Measurements from ENCODE around the gene TMEM94.
A peak's percentile ranks its signal among the peaks of the same experiment; 100 is the strongest.

The TMEM94 gene

DNA sequence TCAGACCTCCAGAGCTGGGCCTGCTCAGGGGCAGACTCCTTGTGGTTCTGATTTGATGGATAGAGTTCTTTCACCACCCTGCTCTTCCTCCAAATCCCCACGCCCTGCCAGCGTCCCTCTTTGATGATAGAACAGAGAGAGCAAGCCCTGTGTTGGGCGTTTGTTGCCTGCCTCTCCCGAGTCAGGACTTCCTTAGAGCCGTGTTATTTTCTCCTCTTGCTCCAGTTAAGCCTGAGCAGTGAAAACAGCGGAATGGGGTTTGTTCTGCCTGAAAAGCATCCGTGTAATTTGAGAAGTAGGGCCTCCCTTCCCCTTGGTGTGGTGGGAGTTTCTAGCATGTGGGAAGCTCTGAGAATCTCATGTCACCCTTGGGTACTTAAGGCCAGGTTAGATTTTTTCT is 22.1 kb downstream of the TMEM94 start:
- no peak for DNase-seq

DNA sequence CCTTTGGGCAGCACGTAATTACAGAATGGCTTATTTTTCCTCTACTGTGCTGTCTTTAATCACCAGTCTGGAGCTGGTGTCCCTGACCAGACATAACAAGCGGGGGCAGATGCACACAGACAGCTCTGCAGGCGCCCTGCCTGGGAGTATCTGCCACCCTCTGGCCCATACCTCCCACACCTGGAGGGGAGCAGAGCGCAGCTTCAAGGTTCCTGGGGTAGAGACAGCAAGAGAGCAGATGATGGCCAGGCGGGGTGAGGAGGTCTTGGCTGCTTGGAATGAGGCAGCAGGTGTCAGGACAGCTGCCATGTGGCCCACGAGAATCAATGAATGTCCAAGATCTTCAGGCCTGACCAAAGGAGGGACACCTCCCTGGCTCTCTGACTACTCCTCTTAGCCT is 23.8 kb downstream of the TMEM94 start:
- DNase-seq = no peak

DNA sequence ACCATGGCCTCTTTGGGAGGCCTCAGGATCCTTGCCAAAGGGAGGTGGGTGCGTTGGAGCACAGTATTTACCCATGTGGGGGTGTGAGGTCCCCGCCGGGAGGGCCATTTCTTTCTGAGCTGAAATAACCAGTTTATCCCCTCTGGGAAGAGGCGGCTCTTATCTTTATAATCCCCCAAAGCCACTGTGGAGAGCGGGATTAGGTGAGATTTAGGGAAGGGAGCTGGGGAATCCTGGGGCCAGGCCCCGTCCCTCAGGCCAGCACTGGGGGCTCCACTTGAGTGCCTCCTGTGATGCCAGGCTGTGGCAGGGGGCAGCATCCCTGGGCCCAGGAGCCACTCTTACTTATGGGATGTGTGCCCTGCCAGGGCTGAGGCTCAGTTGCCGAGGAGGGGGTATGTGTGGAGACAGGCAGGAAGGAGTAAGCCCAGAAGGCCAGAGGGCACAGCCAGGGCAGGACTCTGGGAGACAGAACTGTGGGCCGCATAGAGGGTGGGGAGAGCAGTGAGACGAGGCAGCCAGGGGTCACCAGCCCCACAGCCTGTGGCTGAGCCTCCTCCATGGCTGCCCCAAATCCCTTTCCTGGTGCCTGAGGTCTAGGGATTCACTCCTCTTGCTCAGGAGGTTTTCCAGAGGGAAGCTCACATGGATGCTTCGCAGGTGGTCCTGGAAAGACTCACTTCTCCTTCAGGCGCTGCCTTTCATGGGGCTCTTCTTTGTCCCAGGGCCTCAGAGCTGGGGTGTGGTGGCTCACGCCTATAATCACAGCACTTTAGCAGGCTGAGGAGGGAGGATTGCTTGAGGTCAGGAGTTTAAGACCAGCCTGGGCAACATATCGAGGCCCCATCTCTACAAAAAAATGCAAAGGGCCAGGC is 25.0 kb downstream of the TMEM94 start:
- peak; percentile 75 for DNase-seq

DNA sequence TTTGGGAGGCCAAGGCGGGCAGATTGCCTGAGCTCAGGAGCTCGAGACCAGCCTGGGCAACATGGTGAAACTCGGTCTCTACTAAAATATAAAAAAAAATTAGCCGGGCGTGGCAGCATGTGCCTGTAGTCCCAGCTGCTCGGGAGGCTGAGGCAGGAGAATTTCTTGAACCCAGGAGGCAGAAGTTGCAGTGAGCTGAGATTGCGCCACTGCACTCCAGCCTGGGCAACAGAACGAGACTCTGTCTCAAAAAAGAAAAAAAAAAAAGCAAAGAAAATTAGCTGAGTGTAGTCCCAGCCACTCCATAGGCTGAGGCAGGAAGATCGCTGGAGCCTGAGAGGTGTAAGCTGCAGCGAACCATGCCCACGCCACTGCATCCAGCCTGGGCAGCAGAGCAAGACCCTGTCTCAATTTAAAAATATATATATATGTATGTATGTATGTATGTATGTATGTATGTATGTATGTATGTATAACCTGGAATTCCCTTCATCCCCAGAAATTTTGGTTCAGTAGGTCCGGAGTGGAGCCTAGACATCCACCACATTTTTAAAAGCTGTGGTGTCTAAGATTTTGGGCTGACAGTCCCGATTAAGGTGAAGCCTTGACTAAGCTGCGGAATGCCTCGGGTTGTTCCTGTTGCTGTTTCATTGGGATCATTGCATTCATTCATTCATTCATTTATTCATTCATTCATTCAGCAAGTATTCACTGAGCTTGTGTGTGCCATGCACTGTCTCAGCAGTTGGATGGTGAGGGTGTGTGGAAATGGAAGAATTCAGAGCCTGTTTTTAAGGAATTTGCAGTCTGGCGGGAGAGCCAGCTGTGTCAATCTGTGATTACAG is 25.9 kb downstream of the TMEM94 start:
- no peak for DNase-seq

DNA sequence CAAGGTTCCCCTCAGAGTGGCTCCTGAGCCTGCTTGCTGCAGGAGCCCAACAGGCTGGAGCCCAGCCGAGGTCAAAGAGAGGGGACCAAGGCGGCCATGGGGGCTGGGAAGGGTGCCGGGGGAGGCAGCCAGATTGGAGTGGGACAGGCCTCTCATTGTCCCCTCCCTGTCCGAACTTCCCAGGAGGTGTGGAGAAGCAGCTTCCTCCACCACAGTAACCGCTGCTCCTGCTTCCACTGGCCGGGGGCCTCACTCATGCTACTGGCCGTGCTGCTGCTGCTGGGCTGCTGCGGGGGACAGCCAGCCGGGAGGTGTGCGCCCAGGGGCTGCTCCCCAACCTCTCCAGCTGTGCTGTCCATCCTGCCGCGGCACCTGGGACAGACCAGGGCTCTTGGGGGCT is 29.3 kb downstream of the TMEM94 start:
- DNase-seq = no peak

DNA sequence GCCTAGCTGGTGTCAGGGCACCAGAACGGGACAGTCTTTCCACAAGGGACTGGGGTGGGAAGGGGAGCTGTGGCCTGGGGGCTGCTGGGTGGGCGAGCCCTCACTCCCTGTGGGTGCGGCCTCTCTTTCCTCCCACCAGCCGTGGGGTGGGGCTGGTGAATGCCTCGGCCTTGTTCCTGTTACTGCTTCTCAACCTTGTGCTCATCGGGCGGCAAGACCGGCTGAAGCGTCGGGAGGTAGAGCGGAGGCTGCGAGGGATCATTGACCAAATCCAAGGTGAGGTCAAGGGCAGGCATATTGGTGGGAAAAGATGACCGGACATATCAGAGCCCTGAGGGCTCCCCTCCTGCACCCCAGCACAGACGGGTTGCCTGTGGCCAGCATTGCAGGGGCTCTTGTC is 29.7 kb downstream of the TMEM94 start:
- no peak for DNase-seq

DNA sequence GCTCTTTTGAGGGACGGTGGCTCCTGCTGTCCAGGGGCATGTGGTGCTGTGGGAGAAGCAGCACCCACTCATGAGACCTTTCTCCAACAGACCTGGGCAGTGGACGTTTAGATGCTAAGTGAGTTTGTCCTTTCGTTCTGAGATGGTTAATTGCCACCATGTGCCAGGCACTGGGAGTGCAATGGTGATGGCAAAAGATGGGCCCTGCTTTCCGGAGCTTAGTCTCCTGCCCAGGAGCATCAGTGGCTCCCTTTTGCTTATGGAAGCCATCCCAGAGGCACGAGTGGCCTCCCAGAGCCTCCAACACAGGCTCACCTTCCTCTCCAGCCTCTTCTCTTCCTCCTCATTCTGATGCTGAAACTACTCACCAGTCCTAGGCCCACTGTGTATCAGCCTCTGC is 30.5 kb downstream of the TMEM94 start:
- no peak for DNase-seq

DNA sequence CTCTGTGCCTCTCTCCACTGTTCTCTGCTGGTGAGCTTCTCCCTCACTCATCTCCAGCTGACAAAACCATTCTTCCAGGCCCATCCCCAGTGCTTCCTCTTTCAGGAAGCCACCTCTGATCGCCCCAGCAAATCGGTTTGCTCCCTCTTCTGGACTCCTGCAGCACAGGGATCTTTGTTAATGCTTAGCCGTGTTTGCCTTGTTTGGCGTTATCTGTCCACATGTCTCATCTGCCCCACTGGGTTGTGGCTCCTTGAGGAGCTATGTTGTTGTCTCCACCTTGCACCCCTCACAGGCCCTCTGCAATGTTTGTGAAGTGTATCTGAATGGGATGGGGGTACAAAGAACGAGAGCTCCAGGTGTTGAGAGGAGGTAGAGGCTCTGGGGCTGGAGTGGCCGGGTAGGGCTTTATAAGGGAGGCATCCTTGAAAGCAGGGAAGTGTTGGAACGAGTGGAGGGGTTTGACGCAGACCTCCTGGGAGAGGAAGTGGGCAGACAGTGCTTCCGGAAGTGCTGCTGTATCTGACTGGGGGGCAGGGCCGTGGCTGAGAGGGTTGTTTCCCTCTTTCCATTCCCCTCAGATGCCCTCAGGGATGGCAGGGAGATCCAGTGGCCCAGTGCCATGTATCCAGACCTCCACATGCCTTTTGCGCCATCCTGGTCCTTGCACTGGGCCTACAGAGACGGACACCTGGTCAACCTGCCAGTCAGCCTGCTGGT is 31.1 kb downstream of the TMEM94 start:
- no peak for DNase-seq

DNA sequence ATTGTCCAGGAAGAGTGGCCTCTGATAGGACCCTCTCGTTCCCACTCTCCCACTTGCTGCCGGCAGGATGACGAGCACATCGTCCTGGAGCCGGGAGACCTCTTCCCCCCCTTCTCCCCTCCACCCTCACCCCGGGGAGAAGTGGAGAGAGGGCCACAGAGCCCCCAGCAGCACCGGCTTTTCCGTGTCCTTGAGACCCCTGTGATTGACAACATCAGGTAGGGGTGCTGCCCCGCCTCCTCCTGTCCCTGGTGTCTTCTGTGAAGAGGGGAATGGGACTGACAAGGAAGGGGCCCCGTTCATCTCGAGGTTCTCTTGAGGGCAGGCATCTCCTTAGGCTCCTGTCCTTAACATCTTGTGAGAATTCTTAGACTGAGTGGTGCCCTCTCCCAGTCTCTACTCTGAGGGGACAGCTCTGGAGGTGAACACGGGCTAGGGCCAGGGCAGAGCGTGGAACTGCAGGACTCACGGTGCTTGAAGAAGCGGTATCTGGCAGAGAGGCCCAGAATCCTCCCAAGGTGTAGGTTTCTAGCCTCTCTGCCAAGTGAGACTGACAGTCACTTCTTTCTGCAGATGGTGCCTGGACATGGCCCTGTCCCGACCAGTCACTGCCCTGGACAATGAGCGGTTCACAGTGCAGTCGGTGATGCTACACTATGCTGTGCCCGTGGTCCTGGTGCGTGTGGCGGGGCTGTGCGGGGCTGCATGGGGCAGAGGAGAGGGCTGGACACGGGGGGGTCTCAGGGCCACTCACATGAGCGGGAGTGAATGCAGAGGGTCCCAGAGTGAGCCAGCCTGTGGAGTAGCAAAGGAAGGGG is 32.5 kb downstream of the TMEM94 start:
- no peak for DNase-seq

DNA sequence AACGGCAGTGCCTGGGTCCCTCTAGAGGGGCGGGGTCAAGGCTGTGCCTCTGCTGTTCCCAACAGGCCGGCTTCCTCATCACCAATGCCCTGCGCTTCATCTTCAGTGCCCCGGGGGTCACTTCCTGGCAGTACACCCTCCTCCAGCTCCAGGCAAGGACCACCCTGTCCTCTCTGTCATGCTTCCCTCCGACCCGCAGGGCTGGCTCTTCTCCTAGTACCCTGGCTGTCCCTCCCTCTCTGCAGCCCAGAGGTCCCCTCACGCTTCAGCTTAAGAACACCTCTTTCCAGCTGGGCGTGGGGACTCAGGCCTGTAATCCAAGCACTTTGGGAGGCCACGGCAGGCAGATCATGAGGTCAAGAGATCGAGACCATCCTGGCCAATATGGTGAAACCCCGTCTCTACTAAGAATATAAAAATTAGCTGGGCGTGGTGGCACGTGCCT is 33.1 kb downstream of the TMEM94 start:
- no peak for DNase-seq

DNA sequence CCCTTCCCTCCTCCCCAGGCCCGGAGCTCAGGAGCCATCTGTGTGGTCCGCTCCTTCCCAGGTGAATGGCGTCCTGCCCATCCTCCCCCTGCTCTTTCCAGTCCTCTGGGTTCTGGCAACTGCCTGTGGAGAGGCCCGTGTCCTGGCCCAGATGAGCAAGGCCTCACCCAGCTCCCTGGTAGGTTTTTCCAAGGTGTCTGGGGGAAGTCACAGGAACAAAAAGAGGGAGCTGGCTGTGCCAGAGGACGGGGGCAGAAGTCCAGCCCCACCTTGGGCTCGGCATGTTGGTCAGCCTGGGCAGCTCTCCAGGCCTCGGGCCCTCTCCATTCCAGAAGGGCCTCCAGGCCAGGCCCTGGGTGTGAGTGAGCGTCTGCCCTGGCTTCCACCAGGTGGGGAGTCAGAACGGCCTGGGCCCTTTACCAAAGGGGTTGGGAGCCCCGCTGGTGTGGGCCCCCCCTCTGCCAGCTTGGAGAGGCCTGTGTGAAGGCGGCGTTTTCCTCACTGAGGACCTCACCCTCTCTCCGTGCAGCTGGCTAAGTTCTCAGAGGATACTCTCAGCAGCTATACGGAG is 33.8 kb downstream of the TMEM94 start:
- DNase-seq = no peak

DNA sequence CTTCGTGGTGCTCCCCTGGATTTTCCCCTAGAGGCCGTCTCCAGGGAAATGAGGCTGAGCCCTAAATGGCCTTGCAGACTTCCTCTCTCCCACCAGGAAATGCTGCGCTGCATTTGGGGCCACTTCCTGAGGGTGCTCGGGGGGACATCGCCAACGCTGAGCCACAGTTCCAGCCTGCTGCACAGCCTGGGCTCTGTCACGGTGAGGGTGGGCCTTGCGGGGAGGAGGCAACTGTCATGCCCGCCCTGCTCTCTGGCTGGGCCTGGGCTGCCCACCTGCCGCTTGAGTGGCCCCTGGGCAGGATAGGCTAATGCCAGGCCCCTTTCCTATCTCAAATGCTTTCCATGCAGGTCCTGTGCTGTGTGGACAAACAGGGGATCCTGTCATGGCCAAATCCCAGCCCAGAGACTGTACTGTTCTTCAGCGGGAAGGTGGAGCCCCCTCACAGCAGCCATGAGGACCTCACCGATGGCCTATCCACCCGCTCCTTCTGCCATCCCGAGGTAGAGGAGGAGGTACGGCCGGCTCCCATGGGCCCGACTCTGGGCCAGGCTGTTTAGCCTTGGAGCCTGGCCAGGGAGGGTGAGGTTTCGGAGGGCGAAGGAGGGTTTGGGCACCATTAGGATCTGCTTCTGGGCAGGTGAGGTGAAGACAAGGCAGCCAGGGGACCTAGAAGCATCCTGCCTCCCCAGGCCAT is 34.7 kb downstream of the TMEM94 start:
- no peak for DNase-seq

DNA sequence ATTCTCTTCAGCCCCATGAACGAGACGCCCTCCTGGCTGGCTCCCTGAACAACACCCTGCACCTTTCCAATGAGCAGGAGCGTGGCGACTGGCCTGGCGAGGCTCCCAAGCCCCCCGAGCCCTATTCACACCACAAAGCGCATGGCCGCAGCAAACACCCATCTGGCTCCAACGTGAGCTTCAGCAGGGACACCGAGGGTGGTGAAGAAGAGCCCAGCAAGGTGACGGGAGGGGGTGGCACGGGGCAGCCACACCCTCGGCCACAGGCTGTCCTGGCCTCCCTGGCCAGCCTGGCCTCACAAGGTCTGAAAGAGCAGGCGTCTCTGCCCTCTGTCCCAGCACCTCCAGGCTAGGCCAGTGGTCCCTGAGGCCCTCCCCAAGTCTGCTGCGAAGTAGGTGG is 35.2 kb downstream of the TMEM94 start:
- no peak for DNase-seq

DNA sequence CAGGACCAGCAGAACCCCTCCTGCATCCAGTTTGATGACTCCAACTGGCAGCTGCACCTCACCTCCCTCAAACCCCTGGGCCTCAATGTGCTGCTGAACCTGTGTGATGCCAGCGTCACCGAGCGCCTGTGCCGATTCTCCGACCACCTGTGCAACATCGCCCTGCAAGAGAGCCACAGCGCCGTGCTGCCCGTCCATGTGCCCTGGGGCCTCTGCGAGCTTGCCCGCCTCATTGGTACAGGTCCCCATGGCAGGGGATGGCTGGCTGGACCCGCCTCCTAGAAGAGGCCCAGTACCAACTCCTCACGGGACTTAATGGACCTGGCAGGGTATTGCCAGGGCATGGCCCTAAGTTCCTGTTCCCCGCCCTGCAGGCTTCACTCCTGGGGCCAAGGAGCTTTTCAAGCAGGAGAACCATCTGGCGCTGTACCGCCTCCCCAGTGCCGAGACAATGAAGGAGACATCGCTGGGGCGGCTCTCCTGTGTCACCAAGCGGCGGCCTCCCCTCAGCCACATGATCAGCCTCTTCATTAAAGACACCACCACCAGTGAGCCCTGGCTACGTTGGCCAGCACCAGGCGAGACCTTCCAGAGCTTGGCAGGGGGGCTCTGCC is 36.2 kb downstream of the TMEM94 start:
- no peak for DNase-seq

DNA sequence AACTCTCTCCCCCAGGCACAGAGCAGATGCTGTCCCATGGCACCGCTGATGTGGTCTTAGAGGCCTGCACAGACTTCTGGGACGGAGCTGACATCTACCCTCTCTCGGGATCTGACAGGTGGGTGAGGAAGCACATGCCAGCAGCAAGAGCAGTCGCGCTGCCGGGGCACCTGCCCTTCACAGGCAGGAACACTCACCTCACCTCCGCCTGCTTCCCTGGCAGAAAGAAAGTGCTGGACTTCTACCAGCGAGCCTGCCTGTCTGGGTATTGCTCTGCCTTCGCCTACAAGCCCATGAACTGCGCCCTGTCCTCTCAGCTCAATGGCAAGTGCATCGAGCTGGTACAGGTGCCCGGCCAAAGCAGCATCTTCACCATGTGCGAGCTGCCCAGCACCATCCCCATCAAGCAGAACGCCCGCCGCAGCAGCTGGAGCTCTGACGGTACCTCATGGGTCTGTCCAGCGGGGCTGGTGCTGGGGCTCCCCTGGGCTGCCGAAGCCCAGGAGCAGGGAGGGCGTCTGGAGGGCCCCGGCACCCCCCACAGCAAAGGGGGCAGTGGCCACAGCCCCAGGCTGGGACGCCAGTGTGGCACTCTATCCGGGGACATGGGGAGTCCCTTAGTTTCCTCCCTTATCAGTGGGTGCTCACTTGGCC is 37.2 kb downstream of the TMEM94 start:
- no peak for DNase-seq

DNA sequence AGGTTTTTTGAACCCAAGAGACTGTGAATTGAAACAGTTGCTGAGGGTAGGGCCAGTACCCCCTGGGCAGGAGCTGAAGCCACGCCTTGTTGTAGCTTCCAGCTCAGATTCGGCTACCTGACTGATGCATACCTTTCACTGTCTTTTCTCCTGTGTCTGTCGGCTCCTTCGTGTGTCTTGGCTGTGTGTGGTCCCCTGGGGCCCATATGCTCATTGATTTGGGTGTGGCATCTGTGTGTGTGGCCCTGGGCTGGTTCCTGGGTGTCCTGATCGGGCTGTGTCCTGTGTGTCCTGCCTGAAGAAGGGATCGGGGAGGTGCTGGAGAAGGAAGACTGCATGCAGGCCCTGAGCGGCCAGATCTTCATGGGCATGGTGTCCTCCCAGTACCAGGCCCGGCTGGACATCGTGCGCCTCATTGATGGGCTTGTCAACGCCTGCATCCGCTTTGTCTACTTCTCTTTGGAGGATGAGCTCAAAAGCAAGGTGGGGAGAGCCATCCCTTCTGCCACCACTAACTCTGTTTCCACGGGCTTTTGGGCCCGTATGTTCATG is 38.0 kb downstream of the TMEM94 start:
- no peak for DNase-seq

DNA sequence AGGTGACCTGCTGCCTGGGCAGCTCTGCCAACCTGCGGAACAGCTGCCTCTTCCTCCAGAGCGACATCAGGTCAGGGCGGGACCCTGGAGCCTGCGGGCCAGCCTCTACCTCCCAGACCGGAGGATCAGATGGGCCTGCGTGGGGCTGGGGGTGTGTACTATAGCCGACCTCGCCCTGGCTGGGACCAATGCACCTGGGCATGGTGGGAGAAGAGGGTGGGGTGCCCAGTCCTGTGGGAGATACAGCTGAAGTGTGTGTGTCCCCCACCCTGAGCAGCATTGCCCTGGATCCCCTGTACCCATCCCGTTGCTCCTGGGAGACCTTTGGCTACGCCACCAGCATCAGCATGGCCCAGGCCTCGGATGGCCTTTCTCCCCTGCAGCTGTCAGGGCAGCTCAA is 39.6 kb downstream of the TMEM94 start:
- no peak for DNase-seq

DNA sequence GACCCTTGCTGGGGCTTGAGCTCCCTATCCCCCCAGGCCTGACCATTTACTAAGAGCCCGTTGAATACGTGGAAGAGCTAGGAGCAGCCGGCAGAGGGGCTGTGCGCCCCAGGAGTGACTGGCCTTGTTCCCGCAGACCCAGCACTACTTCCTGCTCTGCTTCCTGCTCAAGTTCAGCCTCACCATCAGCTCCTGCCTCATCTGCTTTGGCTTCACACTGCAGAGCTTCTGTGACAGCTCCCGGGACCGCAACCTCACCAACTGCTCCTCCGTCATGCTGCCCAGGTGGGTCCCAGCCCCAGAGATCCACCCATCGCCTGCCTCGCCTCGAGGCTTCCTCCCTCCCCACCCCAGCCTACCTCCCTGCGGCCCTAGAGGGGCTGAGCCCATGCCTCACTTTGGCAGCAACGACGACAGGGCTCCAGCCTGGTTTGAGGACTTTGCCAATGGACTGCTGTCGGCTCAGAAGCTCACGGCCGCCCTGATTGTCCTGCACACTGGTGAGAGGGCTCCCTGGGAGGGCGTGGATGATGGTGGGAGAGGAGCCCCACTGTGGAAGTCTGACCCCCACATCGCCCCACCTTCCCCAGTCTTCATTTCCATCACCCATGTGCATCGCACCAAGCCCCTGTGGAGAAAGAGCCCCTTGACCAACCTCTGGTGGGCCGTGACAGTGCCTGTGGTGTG is 41.7 kb downstream of the TMEM94 start:
- DNase-seq = no peak

DNA sequence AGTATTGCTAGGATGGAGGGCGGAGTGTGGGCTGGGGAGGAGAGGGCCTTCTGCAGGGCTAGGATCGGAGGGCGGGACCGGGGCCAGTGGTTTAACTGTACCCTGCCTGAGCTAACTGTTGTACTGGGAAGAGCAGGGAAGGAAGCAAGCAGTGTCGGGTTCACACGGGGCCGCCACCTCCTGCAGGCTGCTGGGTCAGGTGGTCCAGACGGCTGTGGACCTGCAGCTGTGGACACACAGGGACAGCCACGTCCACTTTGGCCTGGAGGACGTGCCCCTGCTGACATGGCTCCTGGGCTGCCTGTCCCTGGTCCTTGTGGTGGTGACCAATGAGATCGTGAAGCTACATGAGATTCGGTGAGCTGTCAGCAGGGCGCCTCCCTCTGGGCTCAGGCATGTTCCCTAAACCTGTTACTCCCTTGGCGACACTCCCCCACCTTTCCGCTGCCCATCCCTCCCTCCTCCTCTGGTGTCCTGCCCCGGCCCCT is 42.3 kb downstream of the TMEM94 start:
- no peak for DNase-seq

Measured in NCI-H524 treated with DMSO at 0.1 percent for 48 hours (cell line).